Measurements from ENCODE around the gene ETV3L.
"Not testable (repeated sequence)": the region's sequence is repeated elsewhere in the genome, so short reads cannot be mapped to it uniquely, and the experiment has no call there.

ETV3L gene

DNA sequence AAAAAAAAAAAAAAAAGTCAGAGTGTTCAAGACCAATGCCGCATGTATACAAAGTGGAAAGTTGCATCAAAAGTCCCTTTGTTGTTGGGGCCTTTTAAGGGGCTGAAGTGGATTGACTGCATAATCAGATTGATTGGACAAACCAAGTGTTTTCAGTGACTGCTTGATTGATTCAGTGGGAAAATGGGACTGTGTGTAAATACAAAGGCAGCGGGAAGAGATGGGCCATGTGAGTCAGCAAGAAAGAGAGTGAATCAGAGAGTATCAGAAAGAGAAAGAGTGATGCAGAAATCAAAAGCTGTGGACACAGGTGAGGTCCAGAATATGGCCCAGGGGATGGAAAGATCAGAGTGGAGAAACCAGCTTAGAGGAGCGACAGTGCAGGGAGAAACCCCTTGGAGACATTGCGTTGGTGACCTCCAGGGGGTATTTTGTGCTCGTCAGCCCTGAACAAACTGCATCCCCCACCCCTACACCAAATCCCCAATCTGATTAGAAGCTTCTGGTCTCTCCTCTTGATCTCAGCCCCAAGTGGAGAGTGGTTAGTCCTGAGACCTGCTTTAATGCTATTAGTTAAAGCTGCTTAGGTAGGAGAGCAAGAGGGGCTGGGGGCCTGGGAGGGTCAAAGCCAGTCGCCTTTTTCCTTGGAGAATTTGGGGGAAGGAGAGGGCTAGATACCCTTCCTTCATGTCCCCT is 5.1 kb upstream of the ETV3L start:
- DNase-seq: no peak

DNA sequence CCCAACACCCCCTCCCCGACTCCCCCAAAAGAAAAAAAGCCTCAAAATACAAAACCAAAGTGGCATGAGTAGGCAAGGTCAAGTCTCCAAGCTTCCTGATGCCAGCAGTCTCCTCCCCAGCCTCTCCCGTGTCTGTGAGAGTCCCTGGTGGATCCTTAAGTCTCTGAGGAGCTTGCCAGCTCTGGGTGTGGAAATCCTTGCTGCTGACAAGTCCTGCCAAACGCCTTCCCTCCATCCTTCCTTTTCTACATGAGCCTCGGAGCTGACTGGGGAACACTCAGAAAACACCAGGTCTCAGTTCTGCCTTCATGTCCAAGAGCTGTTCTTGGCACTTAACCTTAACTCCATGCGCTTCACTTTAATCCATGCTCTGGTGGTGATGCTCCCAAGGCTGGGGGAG is 3.7 kb upstream of the ETV3L start:
- no peak for DNase-seq

DNA sequence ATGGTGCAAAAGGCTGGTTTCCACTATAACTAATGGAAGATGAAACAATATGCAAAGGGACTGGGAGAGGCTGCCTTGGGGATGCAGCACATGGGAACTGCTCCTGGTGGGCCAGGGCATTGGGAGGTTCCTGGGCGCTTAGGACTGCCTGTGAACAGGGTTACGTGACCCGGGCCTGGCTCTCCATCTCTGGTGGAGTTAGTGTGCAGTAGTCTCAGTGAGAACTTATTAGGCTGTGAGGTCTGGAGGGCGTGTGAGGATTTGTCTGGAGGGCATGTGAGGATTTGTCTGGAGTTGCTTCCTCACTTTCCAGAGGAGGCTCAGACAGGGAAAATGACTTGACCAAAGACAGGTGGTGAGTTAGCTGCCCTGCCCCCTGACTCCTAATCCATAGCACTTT is 1.5 kb upstream of the ETV3L start:
- no peak for DNase-seq

DNA sequence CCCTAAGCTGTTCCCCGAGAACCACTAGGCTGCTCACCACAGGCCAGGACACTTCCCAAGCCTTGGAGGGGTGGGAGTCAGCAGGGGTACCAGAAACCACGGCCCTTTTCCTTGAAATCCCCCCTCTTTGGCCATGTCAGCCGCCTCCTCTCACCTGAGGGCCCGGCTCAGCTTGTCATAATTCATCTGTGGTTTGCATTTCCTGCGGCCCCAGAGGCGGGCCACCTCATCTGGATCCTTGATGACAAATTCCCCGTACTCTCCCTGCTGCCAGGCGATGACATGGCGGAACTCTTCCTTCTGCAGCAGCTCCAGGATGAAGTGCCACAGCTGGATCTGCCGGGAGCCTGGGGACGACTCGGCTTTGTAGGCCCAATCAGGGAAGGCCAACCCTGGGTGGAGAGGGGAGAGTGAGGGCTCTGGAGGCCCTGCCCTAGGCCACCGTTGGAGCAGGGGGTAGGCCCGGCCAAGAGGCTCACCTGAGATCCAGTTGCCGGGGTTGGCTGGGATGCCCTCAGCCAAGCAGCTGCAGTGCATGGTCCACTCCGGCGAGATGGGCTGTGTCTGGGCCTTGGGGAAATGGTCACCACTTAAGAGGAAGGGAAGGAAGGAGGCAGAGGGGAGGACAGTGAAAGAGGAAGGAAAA is 498 bp downstream of the ETV3L start:
- not testable (repeated sequence) for DNase-seq

DNA sequence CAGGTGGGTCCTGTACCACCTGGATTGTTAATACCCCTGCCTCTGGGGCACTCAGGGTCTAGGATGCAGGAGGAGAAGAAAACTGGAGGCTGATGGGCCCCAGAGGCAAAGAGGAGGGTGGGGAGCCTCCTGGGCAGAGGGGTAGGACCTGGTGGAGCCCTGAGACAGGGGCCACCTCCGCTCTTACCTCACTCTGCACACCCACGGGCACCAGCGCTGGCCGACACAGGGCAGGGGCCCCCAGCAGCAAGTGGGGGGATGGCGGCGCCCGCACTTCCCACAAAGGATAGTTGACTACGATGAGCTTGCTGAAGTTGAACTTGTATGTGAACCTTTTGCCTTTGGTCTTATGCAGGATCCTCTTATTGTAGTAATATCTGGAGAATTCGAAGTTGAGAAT is 1.1 kb downstream of the ETV3L start:
- no peak for DNase-seq

DNA sequence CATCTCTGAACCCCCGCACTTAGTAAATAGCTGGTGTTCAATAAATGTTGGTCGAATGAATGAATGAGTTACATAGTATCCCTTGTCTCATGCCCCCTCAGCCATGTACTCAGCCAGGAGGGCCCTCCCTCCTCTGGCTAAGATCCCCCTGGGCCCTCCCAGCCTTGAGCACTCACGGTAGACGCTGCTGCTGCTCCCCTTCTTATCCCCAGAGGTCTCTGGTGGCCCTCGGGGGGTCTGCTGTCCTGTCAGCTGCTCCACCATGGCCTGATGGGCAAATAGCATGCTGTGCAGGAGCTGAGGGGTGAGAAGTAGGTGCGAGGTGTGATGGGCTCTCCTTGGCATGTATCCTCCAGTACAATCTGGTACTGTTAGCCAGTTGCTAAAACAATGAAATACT is 1.9 kb downstream of the ETV3L start:
- no peak for DNase-seq

DNA sequence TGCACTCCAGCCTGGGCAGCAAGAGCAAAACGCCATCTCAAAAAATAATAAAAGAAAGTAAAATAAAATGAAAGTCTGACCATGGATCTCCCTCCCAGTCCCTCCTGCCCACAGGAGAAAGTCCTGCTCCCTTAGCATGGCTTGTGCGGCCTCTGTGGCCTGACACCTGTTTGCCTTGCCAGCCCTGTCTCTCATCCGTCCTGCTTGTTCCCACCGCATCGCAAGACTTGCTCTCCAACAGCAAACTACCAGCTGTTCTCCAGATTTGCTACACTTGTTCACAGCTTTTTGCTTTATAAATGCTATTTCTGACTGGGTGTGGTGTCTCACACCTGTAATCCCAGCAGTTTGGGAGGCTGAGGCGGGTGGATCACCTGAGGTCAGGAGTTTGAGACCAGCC is 2.7 kb downstream of the ETV3L start:
- DNase-seq: no peak

DNA sequence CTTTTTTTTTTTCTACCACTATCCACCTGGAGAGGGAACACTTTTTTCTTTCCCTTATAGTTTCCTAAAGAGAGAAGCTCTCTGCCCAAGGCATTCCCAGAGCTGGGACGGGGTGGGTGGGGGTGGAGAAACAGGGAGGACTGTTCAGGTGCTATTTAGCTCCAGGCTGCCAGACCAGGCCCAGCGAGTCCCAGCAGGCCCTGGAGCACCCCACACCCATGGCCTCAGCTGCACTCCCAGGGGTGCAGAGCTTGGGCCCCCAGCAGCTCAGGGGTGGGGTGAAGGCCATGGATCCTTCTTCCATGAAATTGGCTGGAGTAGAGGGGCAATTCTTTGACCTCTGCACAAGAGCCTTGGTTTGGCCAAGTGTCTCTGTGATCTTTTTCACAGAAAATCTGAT is 4.1 kb downstream of the ETV3L start:
- no peak for DNase-seq

DNA sequence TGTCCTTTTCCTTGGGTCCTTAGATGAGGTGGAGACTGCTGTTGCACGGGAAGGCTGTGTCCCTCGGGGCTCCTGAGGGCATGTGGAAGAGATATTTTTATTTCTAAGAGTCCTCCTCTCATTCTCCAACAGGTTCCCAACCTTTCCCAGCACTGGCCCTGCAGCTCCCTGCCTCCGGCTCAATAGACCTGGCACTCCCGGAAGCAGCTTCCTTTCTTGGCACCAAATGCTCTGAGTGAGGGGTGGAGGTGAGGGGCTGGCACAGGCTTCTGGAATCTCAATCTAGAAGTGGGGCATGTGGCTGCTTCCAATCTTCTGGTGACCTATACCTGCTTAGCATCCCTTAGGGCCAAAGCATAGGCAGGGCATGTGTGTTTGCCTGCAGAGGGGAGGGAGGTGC is 4.5 kb downstream of the ETV3L start:
- no peak for DNase-seq

DNA sequence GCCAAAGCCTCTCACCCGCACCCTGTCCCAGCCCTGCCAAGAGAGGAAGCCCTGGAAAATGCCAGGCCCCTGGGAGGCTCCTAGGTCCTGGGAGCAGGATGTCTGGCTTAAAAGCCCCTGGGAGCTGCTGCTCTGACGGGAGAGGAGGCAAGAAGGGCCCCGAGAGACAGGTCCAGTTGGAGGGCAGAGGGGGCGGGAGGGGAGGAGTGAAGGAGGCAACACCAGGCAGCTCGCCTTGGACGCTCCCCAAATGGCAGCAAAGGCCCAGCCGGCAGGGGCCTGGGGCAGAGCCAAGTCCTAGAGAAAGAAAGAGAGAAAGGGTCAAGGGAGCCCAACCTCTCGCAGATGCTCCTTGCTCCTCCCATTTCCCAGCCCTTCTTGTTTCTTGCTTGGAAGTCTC is 6.8 kb downstream of the ETV3L start:
- no peak for DNase-seq

DNA sequence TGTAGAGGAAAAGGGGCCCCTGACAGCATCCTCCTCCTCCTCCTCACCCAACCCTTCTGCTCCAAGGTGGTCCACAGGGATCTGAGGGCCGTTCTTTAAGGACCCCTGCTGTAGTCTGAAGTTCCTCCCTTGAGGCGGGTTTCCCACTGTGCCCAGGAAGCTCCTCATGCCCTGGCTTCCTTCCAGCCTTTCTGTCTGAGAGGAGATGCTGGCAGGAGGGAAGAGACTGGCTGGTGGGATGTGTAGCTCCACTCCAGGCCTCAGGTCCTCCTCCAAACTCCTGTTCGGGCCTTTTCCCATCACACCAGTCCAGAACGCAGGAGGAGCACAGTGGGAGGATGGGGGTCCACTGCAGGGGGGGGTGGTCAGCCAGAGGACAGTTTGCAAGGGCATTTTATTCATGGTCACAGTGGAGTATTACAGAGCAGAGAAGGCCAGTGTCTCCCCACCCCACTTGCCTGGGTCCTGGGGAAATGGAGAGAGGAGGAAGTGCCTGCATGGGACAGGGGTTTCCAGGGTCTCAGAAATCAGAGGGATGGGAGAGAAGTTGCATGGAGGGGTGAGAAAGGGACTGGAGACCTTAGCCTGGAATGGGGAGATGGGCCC is 7.8 kb downstream of the ETV3L start:
- DNase-seq: no peak

DNA sequence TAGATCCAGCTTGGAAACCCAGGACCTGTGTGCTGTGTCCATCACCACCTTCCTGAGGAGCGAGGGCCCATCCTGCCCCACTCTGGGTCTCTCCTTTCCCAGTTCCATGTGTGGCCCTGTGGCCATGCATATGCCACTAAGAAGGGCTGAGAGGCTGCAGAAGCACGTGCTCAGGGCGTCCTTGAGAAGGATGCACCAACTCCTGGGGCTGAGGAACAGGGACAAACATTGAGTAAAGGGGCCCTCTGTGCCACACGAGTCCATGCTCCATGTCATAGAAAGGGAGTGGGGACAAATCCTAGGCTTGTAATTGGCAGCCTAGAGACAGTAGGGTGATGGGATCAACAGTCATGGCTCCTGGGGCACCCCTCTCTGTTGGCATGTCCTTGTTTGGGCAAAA is 8.4 kb downstream of the ETV3L start:
- DNase-seq: no peak

DNA sequence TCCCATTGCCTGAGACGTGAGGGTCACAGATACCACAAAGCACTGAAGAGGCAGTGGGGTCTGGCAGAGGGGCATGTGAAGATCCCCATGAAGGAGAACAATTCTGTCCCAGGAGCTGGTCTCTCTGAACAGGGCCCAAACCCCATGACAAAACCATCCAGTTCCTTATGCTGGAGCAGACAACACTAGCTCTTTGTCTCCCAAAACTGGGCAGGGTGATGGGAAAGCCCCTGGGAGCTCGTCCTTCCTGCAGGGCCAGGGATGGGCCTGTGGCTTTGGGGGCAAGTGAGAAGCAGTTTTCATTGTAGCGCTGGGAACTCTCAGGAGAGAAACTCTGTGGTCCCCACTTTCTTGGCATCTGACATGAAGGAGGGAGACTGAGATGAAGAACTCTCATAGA is 8.8 kb downstream of the ETV3L start:
- no peak for DNase-seq

DNA sequence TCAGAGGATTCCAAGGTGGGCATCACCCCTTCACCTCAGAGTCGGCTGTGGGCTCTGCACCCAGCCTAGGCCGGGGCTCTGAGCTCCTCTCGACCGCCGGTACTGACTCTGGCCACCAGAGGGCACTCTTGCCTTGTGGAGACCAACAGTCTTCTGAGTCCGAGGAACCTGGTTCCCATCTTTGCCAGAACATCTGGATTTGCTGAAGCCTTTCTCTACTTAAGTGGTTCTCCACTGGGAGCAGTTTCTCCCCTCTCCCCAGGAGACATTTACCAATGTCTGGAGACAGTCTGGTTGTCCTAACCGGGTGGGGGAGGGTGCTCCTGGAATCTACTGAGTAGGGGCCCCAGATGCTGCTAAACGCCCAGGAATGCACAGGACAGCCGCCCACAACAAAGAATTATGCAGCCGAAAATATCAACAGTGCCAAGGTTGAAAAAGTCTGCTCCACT is 9.4 kb downstream of the ETV3L start:
- DNase-seq: peak; percentile 57 to 80 (median 72)

DNA sequence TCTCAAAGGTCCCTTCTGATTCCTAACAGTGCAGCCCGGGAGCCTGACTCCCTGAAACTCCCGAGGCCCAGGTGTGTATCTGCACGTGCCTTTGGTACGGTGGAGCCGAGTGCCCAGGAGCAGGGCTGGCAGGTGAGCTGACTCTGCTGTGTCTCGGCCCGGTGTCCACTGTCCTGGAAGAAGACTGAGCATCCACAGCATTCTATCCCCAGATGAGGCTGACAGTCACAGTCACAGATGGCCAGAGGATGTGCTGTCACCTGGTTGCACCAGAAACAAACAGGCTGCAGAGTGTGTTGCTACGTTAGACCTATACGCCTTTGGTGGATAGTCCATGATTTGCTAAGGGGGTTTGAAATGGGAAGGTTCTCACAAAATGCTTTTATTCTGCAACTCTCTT is 9.8 kb downstream of the ETV3L start:
- DNase-seq: peak in 1 of 5 experiments; percentile 2

DNA sequence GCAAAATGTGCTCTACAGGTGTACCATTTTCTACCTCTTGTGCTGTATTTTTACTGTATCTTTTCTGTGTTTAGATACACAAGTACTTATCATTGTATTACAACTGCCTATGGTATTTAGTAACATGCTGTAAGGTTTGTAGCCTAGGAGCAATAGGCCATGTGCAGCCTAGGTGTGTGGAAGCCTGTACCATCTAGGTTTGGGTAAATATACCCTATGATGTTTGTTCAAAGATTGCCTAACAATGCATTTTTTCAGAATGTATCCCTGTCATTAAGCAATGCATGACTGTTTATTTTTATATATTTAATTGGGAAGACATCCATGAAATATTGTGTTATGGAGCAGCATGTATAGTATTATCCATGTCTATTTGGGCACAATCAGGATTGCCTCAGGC is 11.0 kb downstream of the ETV3L start:
- no peak for DNase-seq

DNA sequence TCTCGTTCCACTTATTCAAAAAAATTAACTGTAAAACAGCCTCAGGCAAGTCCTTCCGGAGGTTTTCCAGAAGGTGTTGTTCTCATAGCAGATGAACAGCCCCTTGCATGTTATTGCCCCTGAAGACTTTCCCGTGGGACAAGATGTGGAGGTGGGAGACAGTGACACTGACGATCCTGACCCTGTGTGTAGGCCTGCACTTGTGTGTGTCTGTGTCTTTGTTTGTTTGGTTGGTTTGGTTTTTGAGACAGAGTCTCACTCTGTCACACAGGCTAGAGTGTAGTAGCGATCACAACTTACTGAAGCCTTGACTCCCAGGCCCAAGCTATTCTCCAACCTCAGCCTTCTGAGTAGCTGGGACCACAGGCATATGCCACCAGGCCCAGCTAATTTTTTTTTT is 12.6 kb downstream of the ETV3L start:
- DNase-seq: no peak

DNA sequence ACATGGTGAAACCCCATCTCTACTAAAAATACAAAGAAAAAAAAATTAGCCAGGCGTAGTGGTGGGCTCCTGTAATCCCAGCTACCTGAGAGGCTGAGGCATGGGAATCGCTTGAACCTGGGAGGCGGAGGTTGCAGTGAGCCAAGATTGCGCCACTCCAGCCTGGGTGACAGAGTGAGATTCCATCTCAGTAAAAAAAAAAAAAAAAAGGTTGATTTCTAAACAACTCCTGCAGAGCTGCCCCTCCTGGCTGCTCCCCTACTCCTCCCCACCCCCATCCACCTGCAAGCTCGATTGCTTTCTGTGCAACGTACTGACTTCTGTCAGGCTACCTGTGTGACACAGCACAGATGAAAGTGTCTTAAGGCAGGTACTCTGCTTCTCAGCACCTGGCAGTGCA is 13.3 kb downstream of the ETV3L start:
- no peak for DNase-seq

DNA sequence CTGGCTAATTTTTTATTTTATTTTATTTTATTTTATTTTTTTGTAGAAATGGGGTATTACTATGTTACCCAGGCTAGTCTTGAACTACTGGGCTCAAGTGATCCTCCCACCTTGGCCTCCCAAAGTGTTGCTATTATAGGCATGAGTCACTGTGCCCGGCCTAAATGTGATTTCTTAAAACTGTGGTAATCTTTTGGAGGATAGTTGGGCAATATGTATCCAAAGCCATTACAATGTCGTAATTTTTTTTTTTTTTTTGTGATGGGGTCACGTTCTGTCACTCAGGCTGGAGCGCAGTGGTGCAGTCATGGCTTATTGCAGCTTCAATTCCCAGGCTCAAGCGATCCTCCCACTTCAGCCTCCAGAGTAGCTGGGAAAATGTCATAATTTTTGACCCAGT is 14.2 kb downstream of the ETV3L start:
- DNase-seq: no peak

DNA sequence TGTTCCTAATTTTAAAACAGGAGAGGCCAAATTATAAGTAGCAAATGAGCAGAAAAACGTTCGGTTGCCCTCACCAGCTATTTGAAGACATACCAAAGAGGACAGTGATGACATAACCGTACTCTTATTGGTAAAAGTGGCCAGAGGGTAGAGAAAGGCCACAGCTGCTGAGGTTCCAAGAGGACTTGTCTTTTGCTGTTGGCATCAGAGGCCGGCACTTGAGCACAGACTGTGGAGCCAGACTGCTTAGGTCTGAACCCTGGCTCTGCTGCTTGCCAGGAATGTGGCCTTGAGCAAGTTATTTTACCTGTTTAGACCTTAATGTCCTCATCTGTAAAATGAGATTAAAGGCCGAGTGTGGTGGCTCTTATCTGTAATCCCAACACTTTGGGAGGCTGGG is 14.9 kb downstream of the ETV3L start:
- DNase-seq: no peak

DNA sequence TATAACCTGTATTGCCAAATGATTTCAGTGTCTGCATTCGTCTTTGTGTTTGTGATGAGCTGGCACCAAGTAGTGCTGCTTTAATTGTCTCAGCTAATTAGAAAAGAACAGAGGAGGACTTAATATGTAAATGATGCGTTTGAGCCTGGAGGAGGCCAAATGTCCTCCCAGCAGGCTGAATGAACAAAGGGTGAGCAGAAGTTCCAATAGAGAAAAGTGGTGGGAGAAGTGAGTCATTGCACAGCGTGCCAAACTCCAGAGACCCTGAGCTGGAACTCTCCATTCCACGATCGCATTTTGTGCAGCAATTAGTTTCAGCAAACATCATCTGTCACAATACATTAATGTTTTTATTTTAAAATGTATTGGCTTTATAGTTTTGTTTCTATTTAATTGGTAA is 17.9 kb downstream of the ETV3L start:
- no peak for DNase-seq

DNA sequence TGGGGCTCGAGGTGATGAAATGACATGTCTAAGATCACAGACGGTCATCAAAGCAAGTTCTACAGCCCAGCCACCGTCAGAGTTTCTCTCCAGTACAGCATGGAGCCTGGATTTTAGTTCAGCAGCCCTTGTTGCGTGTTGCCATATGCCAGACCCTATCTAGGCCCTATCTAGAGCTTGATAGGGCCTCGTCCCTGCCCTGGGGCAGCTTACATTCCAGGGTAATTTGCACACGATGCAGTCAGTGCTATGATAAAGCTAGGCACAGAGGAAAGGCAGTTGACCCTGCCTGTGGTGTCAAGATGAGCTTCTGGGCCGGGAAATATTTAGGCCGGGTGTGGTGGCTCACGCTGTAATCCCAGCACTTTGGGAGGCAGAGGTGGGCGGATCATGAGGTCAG is 18.9 kb downstream of the ETV3L start:
- no peak for DNase-seq

DNA sequence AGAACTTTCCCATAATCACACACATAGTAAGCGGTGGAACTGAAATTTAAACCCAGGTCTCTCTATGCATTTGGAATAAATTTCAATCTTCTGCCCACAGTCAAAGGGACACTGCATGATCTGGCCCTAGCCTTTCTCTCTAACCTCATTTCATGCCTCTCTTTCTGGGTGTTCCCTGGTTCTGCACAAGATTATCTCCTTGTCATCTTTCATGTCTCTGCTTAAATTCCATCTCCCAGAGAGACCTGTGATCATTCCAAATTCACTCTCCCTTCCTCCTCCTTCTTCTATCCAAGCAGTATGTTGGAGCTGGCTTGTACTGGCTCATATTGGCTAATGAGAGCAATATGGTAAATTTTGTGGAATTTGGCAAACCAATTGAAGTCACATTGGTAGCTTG is 22.2 kb downstream of the ETV3L start:
- no peak for DNase-seq

DNA sequence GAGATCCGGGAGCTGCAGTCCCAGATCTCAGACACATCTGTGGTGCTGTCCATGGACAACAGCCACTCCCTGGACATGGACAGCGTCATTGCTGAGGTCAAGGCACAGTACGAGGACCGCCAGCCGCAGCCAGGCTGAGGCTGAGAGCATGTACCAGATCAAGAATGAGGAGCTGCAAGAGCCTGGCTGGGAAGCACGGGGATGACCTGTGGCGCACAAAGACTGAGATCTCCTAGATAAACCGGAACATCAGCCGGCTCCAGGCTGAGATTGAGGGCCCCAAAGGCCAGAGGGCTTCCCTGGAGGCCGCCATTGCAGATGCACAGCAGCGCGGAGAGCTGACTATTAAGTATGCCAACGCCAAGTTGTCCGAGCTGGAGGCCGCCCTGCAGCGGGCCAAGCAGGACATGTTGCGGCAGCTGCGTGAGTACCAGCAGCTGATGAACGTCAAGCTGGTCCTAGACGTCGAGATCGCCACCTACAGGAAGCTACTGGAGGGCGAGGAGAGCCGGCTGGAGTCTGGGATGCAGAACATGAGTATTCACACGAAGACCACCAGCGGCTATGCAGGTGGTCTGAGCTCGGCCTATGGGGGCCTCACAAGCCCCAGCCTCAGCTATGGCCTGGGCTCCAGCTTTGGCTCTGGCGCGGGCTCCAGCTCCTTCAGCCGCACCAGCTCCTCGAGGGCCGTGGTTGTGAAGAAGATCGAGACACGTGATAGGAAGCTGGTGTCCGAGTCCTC is 25.5 kb downstream of the ETV3L start:
- peak in 1 of 5 experiments; percentile 37 for DNase-seq

Data from T-helper 2 cell (primary cell).